ENCODE data around the gene GRK4.
A peak's percentile ranks its signal among the peaks of the same experiment; 100 is the strongest.
"Not testable (repeated sequence)": the region's sequence is repeated elsewhere in the genome, so short reads cannot be mapped to it uniquely, and the experiment has no call there.

The GRK4 gene

DNA sequence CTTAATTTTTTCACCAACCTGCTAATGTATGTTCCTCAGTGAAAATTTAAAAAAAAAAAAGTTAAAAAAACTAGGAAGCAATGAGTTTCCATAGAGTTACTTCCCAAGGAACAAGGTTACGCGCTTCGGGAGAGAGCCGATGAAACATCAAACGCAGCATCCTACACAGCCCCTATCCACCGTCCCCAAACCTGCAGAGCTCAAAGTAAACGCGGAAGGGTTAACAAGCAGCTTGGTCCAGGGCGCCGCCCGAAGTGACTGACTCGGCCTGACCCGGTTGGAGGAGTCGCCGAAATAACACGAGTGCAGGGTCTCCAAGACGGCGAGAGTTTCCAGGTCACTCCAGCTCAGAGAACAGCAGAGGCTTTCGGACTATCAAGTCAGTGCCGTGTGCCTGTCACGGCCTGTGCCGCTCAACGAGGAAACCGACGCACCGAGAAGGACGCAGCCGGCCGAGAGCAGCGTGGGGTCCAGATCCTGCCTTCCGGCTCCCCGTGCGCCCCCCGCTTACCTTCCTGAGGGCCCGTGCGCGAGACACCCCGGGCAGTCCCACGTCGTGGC is 677 bp upstream of the GRK4 start:
- no peak for DNase-seq

DNA sequence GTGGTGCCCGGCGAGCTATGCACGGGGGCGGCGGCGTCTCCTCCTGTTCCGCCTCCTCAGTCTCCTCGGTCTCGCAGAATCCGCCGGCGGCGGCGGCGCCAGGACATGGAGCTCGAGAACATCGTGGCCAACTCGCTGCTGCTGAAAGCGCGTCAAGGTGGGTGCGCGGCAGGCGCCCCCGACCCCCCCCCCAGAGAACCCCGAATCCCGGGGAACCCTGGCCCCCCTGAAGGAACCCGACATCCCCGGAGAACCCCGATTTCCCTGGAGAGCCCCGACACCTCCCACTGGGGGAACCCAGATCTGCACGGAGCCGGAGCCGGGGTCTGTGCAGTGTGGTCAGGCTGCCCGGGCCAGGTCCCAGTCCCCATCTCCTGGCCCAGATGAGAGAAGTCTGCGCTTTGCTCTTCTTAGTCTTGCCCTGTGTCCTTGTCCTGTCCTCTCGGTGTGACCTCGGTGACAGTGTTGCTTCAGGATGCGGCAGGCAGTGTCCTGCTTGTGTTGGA is 648 bp downstream of the GRK4 start:
- peak; percentile 59 for DNase-seq

DNA sequence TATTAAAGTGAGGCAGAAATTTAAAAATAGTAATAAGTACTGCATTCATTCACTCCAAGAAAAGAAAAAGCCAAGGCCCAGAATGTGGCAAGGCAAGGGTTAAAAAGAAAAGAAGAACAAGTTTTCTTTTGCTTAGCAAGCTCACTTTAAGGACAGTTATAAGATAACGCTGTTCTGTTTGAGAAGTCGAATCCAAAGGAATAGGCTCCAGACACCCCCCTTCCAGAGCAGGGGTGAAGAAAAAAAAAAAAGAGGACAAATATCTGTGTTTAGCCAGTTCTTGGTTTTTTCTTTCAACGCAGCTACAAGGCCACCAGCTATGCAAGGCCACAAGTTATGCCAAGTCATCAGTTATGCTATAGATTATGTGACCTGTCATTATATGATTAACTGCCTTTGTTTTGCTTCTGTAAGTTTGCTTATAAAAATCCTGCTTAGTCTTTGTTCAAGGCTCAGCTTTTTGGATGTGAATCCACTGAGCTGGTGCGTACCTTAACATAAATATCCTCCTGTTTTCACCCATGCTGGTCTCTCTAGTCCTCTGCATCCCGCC is 1.4 kb downstream of the GRK4 start:
- no peak for DNase-seq

DNA sequence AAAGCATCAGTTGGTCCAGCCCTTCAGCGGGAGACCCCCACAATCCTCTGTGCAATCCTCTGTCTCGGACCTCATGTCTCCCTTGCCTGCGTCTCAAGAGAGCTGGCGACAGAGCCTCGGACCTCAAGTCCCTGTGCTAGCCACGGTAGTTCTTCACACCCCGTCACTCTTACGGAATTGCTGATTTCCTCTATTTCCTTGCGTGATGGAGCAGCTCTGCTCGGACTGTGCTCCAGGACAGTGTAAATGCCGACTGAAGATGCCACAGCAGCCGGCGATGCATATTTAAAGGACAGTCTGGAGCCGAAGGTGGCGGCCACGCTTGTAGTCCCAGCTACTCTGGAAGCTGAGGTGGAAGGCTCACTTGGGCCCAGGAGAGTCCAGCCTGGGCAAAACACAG is 1.9 kb downstream of the GRK4 start:
- DNase-seq: no peak

DNA sequence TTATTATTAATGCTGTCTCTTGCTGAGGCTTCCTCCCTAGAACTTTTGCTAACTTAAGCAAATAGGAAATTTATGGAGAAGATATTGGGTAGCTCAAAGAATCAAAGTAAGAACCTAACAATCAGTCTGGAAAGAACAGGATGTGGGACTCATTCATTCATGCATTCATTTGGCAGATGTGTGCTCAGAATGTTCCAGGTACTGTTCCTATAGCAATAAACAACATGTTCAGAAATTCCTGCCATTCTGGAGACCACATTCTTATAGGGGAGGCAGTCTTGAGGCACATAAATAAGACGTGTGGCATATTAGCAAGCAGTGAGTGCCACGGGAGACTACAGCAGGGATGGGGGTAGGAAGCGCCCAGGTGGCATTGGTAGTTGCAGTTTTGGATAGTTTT is 5.0 kb downstream of the GRK4 start:
- no peak for DNase-seq

DNA sequence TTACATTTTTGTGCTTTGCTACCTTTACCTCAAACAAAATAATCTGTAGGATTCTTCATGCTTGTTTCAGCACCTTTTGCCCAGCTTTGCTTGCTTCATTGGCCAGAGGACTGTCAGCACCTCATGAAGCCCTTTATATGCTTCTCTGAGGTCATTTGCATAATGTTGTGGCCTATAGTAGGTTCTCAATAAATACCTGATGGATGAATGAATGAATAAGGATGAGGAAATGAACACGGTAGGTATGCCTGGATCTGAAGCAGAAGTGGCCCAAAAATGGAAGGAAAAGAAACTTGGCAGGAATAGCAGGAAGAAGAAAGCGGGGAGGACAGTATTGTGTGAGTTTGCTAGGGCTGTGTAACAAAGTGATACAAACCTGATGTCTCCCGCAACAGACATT is 7.9 kb downstream of the GRK4 start:
- DNase-seq: no peak

DNA sequence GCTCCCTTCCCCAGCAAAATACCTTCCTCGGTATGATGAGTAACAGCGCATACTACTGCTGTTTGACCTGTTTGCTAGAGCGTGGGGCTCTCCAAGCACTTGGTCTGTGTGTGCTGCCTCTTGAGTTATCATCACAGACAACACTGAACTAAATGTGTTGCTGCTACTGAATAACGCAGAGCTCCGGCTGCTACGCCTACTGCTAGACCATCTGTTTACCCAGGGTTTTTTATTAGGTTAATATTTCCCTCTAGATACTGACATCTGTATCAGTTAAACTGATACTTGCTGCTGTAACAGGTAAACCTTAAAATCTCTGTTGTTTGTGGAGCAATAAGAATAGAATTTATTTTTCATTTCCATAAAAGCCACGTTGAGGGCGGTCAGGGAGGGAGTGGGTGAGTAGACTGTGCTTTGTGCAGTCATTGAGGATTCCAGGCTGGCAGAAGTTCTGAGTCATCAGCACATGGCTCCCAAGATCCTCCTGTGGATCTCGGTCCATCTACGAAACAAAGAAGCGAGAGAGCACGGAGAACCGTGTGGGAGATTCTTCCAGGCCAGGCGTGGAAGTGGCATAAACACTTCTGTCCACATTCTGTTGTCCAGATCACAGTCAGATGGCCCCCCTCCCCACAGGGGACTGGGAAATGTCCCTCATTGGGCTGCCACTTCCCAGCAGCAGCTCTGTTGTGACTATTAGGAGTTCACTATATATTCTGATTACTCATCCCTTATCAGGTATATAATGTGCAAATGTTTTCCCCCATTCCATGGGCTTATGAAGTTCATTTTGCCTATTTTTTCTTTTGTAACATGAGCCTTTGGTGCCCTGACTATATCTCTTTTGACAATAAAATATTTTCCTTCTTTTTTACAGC is 14.1 kb downstream of the GRK4 start:
- DNase-seq: no peak

DNA sequence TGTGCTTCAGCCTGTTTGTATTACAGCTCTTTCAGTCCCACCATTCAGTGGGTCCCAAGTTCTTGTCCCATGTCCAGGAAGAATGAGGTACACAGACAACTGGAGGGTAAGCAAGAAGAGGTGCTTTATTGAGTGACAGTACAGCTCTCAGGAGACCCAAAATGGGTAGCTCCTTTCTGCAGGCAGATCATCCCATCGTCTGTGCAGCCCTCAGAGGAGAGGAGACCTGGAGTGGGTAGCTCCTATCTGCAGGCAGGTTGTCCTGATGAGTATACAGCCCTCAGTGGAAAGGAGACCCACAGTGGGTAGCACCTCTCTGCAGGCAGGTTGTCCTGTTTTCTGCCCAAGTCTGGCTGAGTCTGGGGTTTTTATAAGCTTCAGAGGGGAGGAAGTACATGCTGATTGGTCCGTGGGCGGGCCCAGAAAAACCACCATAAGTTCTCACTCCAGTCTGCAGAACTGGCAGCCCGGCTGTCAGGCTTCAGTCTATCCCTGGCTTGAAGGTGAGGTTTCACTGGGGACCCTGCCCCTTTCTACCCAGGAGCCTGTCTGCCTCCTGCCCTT is 18.0 kb downstream of the GRK4 start:
- DNase-seq: no peak

DNA sequence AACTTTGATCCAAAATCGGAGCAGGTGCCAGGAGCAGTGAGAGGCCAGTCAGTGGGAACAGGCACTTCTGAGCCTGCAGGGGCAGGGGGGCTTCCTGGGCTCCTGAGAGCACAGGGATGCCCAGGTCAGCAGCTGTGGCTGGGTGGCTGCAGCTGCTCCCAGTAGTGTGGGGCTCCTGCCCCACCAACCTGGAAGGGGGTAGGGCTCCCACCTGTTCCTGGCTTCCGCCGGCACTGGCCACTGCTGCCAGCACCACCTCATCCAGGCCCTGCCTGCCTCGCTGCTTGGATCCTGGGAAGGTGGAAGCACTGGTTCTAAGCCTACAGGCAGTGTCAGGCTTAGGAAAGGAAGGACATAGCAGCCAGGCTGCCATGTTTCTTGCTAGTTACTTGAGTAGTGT is 18.6 kb downstream of the GRK4 start:
- DNase-seq: no peak

DNA sequence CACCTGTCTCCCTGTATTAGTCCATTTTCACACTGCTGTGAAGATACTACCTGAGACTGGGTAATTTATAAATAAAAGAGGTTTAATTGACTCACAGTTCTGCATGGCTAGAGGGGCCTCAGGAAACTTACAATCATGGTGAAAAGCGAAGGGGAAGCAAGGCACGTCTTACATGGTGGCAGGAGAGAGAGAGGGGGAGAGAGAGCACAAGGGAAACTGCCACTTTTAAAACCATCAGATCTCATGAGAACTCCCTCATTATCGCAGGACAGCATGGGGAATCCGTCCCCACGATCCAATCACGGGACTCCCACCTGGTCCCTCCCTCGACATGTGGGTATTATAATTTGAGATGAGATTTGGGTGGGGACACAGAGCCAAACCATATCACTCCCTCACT is 20.3 kb downstream of the GRK4 start:
- not testable (repeated sequence) for DNase-seq

DNA sequence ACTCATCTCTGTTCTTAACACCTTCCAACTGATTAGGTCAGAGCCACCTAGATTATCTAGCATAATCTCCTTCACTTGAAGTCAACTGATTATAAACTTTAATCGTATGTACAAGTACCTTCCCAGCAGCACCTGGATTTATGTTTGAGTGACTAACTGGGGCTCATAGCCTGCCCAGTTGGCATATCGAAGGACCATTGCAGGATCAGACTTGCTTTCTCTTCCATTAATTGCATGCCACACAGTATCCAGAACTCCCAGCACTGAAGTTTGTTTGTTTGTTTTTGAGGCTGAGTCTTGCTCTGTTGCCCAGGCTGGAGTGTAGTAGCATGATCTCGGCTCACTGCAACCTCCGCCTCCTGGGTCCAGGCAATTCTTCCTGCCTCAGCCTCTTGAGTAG is 27.9 kb downstream of the GRK4 start:
- no peak for DNase-seq

DNA sequence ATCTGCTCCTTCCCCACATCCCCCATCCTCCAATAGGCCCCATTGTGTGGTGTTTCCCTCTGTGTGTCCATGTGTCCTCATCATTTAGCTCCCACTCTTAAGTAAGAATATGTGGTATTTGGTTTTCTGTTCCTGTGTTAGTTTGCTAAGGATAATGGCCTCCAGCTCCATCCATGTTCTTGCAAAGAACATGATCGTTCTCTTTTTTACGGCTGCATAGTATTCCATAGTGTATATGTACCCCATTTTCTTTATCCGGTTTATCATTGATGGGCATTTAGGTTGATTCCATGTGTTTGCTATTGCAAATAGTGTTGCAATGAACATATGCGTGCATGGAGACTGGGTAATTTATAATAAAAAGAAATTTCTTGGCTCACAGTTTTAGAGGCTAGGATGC is 31.5 kb downstream of the GRK4 start:
- DNase-seq: no peak

DNA sequence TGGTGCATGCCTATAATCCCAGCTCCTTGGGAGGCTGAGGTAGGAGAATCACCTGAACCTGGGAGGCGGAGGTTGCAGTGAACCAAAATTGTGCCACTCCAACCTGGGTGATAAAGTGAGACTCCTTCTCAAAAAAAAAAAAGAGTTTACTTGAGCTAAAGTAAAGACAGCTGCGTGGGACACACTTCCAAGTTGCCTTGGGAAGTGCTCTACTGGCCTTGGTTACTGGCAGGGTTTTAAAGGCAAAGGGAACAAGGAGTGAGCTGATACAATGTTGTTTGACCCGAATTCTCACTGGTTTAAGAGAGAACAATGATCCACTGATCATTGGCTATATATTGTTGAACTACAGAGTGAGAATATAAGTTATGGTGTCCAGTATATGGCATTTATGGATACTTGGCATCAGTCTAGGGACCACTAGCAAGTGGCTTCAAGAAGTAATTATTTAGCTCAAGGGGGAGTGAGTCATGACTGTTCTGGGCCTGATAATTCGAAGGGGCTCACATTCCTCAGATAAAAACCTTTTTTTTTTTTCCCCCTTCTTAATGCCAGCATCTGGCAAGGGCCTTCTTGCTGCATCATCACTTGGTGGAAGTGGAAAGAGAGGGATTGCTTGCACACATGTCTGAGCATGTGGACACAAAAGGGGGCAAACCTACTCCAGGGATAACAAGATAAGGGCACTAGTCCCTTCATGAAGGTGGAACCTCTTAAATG is 32.3 kb downstream of the GRK4 start:
- no peak for DNase-seq

DNA sequence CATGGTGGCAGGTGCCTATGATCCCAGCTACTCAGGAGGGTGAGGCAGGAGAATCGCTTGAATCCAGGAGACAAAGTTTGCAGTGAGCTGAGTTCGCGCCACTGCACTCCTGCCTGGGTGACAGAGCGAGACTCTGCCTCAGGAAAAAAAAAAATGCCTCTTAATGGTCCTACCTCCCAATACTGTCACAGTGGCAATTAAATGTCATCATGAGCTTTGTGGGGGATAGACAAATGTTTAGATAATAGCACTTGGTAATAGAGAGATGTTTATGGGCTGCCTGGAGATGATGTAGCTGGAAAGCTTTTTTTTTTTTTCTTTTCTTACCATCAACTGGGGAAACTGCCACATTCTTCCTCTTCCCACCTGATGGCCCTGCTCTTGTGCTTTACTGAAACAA is 33.0 kb downstream of the GRK4 start:
- no peak for DNase-seq

DNA sequence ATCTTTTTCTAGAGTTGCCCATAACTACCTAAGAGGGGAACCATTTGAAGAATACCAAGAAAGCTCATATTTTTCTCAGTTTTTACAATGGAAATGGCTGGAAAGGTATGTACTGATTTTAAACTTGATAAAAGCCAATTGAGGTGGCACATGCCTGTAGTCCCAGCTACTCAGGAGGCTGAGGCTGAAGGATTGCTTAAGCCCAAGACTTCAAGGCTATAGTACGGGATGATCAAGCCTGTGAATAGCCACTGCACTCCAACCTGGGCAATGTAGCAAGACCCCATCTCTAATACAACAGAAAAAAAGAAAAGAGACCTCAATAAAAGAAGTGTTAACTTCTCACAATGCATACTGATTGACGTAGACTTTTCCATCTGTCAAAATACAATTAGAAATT is 44.4 kb downstream of the GRK4 start:
- DNase-seq: no peak

DNA sequence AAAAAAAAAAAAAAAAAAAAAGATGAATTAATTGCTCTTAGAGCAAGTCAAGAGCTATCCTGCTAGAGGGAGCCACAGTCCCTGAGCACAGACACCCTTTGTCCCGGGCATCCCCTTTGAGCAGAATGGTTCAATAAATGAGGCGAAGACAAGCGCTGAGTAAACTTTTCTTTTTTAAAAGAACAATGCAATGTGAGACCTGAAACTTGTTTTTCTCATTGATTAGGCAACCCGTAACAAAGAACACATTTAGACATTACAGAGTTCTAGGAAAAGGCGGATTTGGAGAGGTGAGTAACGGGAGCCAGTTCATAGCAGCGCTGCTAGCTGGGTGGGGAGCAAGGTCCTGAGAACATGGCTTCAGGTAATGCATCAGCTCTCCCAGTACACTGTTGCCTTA is 46.1 kb downstream of the GRK4 start:
- DNase-seq: no peak

DNA sequence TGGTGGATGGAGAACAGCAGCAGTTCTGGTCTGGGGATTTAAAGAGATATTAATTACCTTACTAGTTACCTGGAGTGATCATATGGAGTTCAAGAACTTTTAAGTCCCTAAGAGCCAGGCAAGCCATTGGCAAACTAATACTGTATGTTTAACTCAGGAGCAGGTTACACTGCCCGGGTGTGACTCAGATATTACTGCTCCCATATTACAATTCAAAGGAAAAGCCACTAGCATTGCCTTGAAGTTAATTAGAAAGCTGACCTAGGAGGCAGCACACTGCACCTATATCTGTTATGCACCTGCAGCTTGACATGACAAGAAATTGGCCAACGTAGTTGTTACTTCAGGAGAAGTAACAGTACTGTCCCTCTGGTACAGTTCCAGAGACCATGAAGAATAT is 47.2 kb downstream of the GRK4 start:
- no peak for DNase-seq

DNA sequence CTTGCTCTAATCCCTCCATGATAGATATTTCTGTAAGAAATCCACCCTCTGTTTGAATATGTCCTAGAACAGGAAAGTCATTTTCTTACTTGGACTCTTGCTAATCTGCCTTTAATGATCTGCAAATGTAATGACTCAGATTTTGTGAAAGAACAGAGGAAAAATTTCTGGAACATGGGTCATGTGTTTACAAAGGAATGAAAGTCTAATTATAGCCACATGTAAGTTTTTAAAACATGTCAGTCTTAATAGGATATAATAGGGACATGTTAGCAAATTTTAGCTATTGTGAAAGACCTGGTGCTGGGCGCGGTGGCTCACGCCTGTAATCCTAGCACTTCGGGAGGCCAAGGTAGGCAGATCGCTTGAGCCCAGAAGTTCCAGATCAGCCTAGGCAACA is 47.6 kb downstream of the GRK4 start:
- DNase-seq: no peak

DNA sequence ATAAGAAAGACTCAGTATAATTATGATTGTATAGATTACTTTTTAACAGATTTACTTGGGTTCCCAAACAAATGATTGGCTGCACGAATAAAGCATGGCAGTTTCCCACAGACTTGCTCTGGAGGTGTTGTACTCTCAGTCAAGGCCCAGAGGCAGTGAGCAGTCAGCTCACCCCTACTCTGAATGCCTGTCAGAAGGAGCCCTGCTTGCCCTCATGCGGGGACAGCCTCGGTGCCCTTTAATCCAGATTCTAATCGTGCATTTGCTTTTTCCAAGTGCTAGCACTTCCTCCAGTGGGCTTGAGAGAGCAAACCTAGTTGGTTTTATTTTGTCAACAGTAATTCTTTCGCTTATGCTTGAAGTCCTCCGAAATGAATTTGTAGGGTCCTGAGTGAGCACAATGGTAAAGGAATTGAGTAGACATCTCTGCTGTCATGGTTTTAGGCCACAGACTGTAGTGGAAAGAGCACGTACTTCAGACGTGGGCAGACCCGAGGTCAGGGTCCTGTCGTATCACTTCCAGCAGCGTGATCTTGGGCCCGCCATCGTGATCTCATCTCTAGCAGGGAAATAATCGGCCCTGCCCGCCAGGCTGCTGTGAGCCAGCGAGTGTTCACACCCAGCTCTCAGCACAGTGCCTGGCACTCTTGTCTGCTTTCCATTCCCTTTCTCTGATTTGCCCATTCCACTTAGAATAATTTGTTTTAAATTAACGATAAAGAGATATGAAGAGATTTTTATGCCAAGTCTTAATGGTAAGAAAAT is 48.3 kb downstream of the GRK4 start:
- DNase-seq: no peak

DNA sequence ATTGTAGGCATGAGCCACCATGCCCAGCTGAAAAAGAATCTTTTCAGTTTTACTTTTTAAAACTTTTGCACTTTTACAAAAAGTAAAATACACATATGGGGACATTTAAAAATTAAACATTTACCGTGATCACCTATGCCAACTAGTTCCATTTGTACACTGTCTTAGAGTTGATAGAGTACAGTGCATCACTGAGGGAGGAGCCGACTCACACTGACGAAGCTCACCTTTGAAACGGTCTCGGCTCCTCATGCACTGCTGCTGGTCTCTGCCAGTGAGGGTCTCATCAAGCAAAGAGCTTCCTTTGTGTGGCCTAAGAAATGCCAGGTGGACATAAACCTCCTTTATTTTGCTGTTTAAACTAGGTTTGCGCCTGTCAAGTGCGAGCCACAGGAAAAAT is 50.0 kb downstream of the GRK4 start:
- no peak for DNase-seq

DNA sequence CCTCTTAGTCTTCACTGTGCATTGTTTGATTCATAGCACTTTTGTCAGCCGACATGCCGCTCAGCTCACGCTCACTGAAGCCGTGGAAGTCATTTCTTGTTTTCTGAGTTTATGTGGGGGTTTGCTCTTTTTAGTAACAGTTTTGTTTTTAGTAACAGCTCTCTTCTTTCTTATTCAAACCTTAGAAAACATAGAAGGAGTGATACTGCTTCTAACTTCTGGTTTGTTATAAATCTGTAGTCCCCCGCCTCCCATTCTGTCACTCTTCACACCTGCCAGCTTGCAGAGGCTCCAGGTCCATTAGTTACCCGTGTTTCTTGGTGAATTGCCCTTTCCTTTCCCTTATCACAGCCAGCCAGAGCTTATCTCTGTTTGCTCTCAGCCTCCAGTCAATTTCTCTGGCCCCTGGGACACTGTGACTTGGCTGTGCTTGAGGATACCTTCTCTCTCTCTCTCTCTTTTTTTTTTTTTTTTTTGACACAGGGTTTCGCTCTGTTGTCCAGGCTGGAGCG is 50.5 kb downstream of the GRK4 start:
- DNase-seq: no peak

DNA sequence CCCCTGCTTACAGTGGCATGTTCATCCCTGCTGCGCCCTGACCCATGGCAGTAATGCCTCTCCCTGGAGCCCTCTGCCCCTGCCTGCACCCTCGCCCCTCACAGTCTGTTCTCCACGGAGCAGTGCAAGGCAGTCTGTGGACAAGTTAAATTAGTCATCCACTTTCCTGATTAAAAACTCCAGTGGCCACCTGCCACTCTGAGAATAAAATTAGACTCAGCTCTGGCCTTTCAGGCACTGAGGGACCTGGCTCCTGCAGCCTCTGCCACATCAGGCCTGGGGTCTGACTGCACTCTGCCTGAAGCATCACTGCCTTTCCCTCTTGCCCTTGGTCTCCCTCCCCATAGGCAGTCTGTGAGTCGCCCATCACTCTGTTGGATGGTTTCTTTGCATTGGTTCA is 53.6 kb downstream of the GRK4 start:
- no peak for DNase-seq
